Measurements from ENCODE around the gene MTG2.

The MTG2 gene

DNA sequence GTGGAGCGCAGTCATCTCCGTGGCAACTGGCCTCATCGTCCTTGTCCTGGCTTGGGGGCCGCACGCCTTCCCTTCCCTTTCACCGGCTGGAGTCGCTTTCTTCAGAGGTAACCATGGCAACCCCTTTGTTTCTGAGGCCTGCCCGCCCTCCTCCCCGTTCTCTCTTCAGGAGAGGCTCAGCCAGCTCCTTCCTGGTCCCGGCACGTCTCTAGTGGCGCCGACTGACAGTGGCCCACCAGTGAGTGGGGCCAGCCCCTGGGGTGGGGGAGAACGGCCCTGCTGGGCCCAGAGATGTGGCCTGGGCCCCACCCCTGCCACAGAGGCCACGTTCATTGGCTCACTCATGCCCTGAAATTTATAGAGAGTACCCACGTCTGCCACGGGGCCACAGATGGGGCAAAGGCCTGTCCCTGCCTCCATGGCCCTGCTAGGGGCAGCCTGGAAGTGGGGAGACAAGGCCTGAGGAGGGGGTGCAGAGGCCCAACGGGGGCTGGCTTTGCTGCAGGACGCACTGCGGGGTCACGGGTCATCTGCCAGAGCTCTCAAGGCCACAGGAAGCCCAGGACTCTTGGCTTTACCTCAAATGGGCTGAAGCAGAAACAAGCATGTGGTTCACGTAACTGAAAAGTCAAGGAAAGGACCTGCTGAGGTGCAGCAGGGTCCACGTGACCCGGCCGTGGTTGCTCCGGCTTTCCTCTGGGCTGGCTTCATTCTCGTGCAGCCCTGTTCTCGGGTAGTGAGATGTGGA is 54.1 kb downstream of the MTG2 start:
- DNase-seq: no peak

- no peak for DNase-seq
Measured at GRCh38 chr20:62237514-62237800, 54.6 kb downstream of the MTG2 start.

- peak; percentile 95 to 98 for DNase-seq
Measured at GRCh38 chr20:62237801-62238568, 55.2 kb downstream of the MTG2 start, which contains the start of gene OSBPL2. TSS of gene OSBPL2 (plus strand) at chr20:62238521. CDS start at chr20:62256185, 17,664 bp downstream.

GRCh38 chr20:62238569-62239277 is 55.9 kb downstream of the MTG2 start:
- peak in 1 of 2 experiments; percentile 15 for DNase-seq

DNA sequence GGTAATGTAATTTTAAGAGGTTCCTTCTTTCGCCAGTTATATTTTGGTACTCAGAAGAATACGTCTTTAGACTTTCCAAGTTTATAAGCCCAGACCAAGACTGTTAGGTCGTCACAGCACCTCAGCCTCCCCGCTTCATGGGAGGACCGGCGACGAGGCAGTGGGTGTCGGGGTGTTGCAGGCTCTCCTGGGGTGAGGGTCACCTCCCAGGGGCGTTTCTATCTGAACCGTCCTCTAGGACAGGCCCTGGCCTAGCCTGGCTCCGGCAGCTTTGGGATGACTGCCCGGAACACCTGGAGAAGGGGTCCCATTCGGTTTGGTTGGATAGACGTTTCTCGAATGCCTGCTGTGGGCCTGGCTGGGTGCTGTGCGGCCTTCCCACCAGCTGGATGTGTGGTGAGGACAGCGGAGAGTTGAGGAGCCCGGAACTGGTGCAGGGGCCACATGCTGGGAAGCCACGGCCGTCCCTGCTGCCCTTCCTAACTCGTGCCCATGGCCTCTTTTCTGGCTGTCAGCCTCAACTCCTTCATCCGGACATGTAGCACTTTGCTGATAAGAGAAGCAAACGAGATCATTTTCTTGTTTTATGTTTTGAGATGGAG is 56.6 kb downstream of the MTG2 start:
- DNase-seq: no peak

GRCh38 chr20:62240020-62240685 is 57.3 kb downstream of the MTG2 start:
- no peak for DNase-seq

- no peak for DNase-seq
Measured at GRCh38 chr20:62241506-62241905, 58.7 kb downstream of the MTG2 start.

DNA sequence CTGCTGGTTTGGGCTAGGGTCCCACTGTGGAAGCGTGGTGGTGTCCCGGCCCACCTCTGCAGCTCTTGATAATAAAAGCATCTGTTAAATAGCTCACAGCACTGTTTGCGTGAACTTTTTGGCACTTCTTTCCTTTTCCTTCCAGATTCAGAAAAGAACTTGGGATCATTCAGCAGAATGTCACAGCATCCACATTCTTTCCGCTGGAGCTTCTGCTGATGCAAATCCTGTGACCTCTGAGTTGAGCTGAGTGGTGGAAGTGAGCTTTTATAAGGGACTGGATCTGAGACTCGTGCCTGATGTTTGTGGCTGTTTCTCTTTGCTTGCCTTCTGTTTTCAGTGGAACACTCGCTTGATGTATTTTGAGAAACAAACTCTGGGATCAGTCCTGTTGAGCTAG is 59.3 kb downstream of the MTG2 start:
- DNase-seq: no peak

DNA sequence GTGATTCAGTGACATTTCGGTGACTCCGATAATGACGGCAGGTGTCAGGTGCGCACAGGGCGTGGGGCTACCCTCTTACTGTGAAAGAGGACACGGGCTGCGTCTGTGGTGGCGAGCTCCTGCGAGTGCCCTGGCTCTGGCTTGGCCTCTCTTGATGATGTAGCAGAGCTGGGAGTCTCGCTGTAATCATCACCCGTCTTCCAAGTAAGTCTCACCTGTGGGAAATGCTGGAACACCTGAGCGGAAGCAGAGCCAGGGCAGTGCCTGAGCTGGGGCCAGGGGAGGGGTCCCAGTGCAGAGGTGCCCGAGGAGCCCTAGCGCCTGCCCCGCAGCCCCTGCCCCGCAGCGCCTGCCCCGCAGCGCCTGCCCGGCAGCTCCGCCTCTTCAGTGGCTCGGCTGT is 60.3 kb downstream of the MTG2 start:
- no peak for DNase-seq

DNA sequence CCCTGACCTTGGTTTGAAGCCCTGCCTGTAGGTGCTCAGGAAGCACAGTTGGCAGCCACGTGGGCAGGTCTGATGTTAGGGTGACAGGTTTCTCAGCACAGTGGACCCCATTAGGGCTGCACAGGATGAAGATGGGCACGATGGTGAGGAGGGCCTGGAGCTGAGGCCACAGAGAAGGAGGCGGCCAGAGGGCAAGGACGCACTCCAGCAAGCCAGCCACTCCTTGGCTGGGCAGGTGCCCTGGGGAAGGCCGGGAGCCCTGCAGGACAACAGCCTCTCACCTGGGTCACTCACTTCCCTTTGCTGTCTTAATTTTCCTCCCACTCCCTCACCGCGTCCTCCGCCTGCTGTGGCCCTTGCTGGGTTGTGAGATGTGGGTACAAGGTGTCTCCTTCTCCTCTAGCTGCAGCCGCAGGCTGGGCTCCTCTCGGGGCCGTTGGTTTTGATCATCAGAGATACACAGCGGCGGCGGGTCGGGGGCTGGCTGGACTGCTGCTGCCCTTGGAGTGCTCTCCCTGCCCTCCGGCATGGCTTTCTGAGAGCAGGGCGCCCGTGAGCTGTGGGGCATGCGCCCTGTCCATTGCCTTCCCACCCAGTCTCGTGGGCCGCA is 61.2 kb downstream of the MTG2 start:
- no peak for DNase-seq

DNA sequence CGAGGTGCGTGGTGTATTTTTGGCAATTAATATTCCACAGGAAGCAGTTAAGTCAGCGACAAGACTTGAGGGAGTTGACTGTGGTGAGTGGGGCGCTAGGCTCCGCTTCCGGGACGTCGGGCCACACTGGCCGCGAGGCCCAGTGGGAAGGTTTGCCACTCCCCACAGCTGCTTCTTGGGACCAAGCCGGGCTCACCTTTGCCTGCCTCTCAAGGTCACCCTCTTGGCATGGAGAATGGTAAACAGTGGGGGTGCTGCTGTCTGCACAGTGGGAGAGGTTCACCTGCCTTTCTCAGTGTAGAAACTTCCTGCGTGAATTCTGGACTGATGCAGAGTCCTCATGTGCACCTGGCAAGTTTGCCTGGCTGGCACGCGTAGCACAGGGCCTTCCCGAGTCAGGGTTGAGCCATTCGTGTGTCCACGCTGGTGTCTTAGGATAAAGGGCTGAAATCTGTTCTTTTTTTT is 61.8 kb downstream of the MTG2 start:
- DNase-seq: no peak

- no peak for DNase-seq
Measured at GRCh38 chr20:62245911-62246280, 63.1 kb downstream of the MTG2 start.

DNA sequence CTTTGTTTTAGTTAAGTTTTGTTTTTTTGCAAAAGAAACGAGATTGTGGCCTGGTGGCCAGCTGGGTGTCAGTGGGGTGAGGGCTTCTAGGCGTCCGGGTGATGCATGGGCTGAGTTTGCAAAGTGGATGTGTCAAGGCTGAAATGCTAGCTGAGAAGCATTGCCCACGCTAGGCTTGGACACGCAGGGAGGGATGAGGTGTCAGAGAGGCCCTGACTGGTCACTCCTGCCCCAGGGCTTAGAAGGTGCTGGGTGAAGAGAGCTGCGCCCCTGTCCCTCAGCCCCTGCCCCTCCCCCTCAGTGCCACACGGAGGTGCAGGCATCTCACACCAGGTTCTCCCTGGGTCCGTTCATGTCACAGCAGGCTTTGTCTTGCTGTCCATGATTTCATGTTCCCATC is 63.6 kb downstream of the MTG2 start:
- DNase-seq: no peak

GRCh38 chr20:62246872-62247652 is 64.2 kb downstream of the MTG2 start:
- DNase-seq: no peak

DNA sequence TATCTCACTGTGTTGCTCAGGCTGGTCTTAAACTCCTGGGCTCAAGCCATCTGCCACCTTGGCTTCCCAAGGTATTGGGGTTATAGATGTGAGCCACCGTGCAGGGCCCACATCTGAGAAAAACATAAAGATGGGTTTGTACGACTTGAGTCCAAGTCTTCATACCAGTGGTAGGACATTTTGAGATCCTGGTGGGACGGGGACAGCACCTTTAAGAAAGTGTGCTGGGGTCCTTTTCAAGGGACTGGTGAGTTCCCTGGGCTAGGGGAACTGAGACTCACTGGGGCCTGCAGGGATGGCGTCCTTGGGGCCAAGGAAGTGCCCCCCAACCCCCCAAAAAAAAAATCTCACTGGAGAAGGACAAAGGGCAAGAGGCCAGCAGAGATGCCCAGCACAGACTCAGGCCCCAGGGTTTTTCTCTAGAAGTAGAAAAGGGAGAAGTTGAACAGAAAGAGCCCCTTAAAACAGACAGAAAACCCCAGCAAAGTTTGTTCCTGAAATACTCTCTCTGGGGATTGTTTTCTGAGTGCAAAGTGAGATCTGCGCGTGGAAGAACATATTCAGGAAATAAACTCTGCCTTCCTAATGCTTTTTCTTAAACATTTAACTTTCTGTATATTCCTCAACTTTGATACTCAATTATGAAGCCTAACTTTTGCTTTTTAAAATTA is 66.2 kb downstream of the MTG2 start:
- no peak for DNase-seq

- no peak for DNase-seq
Measured at GRCh38 chr20:62252342-62252966, 69.6 kb downstream of the MTG2 start.

Data from SW 1271 (cell line).